Activated effector memory CD4-positive, alpha-beta T cell treated with anti-CD3 and anti-CD28 coated beads, Interleukin-2, amount 50 U/mL, for 16 hours (primary cell): ENCODE results near the gene AP1M1.
"Not testable (repeated sequence)": the region's sequence is repeated elsewhere in the genome, so short reads cannot be mapped to it uniquely, and the experiment has no call there.

Source experiments
- DNase-seq: peaks from one replicate; pipeline ENCODE4 v3.0.0-alpha.2; 2020

Gene AP1M1

DNA sequence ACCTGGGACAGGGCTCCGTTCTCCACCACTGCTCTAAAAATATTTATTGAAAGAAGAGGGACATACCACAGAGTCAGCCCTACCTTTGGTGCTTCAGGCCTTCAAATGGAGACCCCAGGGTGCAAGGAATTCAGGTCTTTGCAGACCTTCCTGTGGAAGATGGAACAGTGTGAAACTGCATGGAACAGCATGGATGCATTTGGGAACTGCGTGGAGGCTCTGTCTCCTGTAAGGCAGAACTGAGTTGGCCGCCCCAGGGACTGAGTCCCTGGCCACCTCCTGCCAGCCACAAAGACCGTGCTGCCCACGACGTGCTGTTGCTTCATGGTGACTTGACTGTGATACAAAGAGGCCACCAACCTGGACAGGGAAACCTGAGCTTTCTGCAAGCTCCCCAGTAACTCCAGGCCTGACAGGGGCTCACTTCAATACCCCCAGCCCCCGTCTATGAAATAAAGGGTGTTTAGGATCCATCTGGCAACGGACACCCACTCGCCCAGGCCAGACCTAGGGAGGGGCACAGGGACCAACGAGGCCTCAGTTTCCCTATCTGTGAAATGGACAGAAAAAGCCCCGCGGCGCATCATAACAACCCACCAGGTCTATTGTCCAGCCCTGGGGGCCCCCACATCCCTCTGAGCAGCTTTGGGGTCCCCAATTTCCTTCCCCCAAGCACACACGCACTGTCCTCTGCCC, 68.3 kb downstream of the AP1M1 start:
- DNase-seq, result no peak

DNA sequence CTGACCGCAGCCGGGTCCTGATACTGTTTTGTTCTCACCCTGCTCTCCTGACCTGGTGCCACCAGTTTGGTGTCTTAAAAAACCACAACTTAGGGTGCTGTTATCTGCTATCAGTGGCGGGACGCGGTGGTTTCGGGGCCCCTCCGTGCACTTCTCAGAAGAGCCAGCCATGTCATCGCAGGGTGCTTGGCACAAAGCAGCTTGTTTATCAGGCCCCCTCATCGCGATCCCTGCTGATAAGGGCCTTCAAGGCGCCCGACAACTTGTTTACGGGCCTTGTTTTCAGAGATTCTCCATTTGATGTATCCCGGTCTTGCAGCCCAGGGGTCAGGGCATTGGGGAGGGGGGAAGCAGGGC, 68.9 kb downstream of the AP1M1 start:
- peak; percentile 85 for DNase-seq

DNA sequence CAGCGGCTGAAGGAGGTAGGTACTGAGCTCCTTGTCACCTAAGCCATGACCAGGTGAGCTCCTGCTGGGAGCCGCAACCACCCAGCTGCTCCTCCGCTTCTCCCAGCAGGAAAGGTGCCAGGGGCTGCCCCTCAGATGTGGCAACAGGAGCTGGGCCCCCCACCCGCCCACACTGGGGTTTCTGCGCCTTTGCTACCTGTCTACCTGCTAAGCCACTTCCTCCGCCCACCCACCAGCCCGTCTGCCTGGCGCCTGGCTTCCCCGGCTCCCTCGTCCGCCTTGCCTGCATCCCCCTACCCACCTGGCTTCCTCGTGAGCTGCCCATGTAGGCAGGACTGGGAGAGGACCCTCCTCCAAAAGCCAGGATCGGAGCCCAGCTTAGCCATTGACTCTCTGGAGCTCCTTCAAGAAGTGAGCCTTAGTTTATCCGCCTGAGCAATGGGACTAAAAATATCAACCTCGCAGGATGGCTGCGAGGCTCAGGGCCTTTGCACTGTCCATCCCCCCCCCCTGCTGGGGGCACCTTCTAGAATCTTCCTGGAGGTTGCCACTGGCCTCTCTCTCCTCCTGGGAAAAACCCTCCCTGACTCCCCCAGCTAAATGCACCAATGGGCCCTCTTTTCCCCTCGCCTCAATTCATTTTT, 71.1 kb downstream of the AP1M1 start:
- DNase-seq, result peak; percentile 81

DNA sequence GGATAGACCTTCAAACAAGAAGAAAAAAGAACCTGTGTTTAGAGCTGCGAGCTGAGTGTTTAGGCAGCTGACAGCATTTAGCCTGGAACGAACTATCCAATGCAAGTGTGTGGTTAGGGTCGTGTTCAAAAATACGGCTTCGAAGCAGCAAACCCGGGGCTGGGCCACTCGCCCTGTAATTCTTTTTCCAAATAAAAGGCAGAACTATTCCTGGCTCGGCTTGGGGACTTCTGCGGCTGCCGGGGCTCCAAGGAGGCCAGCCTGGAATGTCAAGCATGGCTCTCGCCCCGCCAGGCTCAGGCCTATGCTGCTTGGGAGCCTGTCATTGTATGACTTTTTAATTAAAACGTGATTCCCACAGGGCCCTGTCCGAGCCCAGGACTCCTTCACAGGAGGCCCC, 75.2 kb downstream of the AP1M1 start:
- no peak for DNase-seq

DNA sequence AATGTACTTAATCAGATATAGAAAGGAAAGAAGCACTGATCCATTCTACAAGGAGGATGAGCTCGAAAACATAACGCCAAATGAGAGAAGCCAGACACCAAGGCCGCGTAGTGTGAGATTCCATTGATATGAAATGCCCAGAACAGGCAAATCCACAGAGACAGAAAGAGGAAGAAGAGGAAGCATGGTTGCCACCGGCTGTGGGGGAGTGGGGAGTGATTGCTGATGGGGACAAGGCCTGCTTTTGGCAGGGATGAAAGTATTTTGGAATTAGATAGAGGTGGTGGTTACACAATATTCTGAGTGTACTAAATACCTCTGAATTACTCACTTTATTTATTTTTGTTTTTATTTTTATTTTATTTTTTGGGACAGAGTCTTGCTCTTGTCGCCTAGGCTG, 76.7 kb downstream of the AP1M1 start:
- no peak for DNase-seq

DNA sequence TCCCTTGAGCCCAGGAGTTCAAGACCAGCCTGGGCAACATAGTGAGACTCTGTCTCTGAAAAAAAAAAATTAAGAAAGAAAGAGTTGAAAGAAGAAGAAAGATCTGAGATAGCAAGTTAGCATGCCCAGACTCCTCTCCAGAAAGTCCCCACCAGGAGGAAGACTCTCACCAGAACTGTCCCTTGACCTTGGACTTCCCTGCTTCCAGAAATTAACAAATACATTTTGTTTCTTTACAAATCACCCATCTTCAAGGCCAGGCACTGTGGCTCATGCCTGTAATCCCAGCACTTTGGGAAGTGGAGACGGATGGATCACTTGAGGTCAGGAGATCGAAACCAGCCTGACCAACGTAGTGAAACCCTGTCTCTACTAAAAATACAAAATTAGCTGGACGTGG, 82.6 kb downstream of the AP1M1 start:
- DNase-seq, result no peak

DNA sequence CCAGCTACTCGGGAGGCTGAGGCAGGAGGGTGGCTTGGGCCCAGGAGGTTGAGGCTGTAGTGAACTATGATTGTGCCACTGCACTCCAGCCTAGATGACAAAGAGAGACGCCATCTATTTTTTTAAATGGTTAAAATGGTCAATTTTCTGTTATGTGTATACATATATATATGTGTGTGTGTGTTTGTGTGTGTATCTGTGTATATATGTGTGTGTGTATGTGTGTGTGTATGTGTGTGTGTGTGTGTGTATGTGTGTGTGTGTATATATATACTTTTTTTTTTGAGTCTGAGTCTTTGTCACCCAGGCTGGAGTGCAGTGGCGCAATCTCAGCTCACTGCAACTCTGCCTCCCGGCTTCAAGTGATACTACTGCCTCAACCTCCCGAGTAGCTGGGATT, 84.0 kb downstream of the AP1M1 start:
- no peak for DNase-seq

DNA sequence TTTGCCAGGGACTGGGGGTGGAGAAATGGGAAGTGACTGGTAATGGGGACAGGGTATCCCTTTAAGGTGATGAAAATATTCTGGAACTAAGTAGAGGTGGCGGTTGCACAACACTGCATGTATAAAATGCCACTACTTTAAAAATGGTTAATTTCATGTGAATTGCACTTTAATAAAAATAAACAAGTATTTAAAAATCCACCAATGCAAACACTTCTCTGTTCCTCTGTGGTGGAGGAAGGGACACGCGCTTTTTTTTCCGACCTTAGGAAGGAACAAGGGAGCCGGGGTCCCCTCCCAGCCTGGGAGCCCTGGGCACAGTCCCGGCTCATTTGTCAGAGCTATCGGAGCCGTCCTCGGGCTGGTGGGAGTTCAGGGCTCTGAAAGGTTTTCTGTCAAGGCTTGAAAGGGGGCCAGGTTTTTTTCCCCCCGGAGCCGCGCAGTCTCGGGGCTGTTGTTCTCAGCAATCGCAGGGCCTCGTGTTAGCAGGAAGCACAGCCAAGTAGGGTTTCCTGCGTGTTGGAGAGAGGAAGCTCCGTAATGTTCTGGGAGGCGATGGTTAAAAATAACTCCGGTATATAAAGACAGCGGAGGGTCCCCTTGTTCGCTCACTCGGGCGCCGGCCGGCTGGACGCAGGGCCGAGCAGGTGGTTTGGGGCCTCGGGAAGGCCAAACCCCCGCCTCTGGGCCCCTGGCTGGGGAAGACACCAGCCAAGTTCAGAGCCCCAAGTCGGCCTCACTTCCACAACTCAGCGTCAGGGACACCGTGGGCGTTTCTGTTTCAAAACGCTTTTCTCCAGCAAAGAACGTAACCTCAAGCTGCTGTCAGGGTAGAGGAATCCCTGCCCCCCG, 85.7 kb downstream of the AP1M1 start:
- peak; percentile 84 for DNase-seq

DNA sequence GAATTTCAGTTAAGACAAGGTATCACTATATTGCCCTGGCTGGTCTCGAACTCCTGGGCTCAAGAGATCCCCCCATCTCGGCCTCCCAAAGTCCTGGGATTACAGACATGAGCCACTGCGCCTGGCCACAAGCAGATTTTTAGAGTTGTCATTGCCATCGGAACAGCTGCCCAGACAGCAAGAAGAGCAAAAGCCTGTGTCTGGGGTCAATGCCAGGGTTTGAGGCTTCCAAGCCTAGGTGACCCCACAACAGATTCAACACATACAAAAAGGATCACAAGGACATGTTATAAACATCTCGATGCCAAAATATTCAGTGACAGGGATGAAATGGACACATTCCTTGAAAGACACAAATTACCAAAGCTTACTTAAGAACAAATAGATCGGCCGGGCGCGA, 86.8 kb downstream of the AP1M1 start:
- no peak for DNase-seq

DNA sequence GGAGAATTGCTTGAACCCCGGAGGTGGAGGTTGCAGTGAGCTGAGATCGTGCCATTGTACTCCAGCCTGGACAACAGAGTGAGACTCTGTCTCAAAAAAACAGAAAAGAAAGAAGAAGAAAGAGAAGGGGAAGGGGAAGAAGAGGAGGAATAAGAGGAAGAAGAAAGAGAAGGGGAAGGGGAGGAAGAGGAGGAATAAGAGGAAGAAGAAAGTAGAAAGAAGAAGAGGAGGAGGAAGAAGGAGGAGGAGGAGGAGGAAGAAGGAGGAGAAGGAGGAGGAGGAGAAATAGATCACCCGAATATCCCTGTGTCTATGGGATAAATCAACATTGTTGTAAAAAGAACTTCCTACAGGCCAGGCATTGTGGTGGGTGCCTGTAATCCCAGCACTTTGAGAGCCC, 87.4 kb downstream of the AP1M1 start:
- DNase-seq, result not testable (repeated sequence)

DNA sequence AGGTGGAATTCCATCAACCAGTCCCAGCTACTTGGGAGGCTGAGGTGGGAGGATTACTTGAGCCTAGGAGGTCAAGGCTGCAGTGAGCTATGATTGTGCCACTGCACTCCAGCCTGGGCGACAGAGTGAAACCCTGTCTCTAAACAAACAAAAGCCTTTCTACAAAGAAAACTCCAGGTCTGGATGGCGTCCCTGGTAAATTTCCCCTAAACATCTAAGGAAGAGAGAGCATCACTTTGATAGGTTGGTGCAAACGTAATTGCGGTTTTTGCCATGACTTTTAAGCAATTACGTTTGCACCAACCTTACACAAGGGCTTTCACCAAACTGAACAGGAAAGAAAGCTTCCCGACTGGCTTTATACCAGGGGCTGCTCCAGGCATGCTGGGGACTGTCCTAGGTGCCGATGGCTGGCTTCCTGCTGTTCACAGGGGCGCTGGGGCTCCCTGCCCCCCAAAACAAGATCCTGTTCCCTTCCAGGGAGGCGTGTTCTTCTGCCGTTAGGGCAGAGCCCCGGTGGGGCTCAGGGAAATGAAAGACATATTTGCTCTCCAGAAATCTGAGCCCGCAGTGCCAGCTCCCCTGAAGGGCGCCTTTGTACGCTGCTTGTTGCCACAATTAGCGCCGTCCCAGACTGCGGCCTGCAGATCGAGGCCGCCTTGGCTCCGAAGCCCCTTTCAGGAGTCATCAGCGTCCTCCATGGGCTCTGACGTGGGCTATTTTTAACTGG, 88.2 kb downstream of the AP1M1 start:
- DNase-seq, result no peak

DNA sequence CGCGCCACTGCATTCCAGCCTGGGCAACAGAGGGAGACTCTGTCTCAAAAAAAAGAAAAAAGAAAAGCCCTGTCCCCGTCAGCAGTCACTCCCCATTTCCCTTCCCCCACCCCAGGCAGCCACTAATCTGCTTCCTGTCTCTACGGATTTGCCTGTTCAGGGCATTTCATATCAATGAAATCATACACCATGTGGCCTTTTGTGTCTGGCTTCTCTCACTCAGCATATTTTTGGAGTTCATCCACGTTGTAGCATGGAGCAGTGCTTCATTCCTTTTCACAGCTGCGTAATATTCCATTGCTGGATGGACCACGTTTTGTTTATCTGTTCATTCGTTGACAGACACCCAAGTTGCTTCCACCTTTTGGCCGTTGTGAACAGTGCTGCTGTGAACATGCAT, 90.8 kb downstream of the AP1M1 start:
- no peak for DNase-seq

DNA sequence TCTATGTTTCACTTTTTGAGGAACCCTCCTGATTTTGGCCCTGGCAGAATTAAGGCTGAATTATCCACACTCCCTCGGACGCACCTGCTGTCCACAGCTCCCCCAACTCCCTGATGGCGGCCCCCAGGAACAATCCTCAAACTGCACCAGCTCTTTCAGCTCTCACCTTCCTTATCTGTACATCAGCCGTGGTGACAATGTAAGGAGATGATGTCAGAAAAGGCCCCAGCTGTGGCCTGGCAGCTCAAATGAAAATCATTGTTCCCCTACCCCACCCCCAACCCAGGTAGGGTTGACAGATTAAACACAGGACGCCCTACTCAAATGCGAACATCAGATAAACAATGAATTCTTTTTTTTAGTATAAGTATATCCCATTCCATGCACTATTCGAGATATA, 91.9 kb downstream of the AP1M1 start:
- no peak for DNase-seq

DNA sequence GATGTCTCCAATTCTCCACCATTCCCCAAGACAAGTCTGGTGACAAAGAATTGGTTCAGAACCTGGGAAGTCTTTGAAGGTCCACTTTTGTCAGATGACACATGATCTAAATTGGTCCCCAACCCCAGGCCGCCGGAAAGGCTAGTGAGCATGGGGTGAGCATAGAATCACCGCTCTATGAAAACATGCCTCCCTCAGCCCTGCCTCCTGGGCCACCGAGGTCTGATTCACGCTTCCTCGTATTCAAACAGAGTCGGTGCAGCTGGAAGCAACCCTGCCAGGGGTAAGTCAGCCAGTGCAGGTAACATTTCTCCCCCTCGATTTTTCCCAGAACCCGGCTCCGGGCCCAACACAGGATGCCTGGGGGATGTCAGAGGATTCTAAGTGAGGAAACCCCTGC, 93.0 kb downstream of the AP1M1 start:
- DNase-seq, result no peak

DNA sequence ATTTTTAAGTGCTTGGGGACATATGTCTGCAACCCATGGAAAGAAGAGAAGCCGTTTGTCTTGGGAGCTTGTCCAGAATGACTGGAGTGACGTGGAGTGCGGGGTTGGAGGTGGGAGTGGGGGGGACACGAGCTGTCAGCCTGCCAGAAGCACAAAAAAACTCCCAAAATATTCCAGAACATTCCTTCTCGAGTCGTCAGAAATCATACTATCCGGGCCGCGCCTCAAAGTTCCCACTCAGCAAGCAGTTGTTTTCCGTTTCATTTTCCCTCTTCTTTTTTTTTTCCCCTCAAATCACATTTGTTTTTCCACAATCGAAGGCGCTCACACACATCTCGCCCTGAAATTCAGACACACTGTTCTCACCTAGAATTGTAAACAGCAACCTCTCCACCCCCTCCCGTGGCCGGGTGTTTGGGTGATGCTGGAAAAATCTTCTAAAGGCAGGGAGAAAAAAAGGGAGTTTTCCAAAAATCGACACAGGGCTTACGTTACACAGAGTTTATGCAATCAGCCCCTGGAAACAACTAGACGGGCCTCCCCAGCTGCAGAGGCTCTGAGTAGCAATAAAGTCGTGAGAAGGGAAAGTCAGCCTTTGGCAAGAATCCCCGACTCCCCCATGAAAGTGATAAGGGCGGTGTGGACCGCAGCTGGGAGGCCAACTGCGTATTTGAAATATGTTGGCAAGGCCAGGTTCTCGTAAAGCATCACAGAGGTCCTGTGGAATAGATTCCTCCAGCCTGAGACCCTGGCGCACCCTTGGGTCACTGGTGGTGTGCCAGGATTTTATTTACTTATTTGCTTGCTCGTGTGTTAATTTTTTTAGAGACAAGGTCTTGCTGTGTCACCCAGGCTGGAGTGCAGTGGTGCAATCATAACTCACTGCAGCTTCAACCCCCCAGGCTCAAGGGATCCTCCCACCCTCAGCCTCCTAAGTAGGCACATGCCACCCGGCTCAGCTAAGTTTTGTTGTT, 95.7 kb downstream of the AP1M1 start:
- DNase-seq, result no peak

DNA sequence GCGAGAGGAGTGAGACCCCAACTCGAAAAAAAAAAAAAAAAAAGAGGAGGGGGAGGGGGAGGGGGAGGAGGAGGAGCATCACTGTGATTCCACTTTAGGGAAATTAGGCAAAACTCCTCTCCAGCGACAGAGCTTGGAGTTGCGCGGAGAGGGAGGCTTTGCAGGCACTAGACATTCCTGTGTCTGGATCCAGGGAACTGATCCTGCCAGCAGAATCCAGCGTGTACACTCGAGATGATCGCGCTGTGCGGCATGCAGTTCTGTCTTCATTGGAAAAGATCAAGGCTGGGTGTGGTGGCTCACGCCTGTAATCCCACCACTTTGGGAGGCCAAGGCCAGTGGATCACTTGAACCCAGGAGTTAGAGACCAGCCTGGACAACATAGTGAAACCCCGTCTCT, 97.3 kb downstream of the AP1M1 start:
- no peak for DNase-seq
